HepG2 (cell line): Measurements from ENCODE around the gene TNFAIP1. TPM values are rescaled to one million over a fixed set of nuclear protein-coding genes. Genes with fewer than 3 reads are reported as not detected.

Source experiments
- EHMT2 ChIP-seq: fragments of 200-600 bp; sonication (generic); IDR thresholded peaks from 2 replicates; pipeline ENCODE4 v1.7.0; 2017; ENCODE audit warnings: antibody characterized with exemption, low read depth, low read length, borderline replicate concordance
- HNRNPK ChIP-seq: fragments of 200-400 bp; formaldehyde crosslinking; IDR thresholded peaks from 2 replicates; pipeline ENCODE4 v1.6.1; 2018; ENCODE audit warnings: low read length, low read depth, moderate library complexity, mild to moderate bottlenecking; ENCODE audit not compliant: poor library complexity, severe bottlenecking
- MAFF ChIP-seq: IDR thresholded peaks from 2 replicates; pipeline ENCODE4 v1.6.1; 2011; ENCODE audit warnings: low read depth, low read length, improper control_type of control experiment
- NCOA1 ChIP-seq: sonication (generic); formaldehyde crosslinking; IDR thresholded peaks from 2 replicates; pipeline ENCODE4 v1.9.0; 2021; ENCODE audit warnings: missing genetic modification reagents
- PRPF4 ChIP-seq: fragments of 200-400 bp; formaldehyde crosslinking; IDR thresholded peaks from 2 replicates; pipeline ENCODE4 v1.6.1; 2016; ENCODE audit warnings: low read length, low read depth; ENCODE audit not compliant: poor library complexity, severe bottlenecking
- ZBTB3 ChIP-seq: sonication (generic); formaldehyde crosslinking; IDR thresholded peaks from 2 replicates; pipeline ENCODE4 v1.4.0; 2020; ENCODE audit warnings: low read depth, mild to moderate bottlenecking, moderate library complexity, missing genetic modification reagents, borderline replicate concordance
- ZNF10 ChIP-seq: sonication (generic); formaldehyde crosslinking; IDR thresholded peaks from 2 replicates; pipeline ENCODE4 v1.4.0; 2020; ENCODE audit warnings: mild to moderate bottlenecking, low read depth, missing genetic modification reagents, borderline replicate concordance
- ZNF607 ChIP-seq: sonication (generic); formaldehyde crosslinking; IDR thresholded peaks from 2 replicates; pipeline ENCODE4 v1.5.1; 2020; ENCODE audit warnings: missing genetic modification reagents, mild to moderate bottlenecking, borderline replicate concordance
- ZSCAN30 ChIP-seq: sonication (generic); formaldehyde crosslinking; IDR thresholded peaks from 2 replicates; pipeline ENCODE4 v1.5.0; 2020; ENCODE audit warnings: mild to moderate bottlenecking, missing genetic modification reagents
- ZZZ3 ChIP-seq: sonication (generic); formaldehyde crosslinking; IDR thresholded peaks from 2 replicates; pipeline ENCODE4 v1.4.0; 2020; ENCODE audit warnings: missing genetic modification reagents, mild to moderate bottlenecking, borderline replicate concordance
- polyA plus RNA-seq, 8 experiments: library from polyadenylated mRNA; depleted of rRNA in 3 of 8; stranded (reverse) in 7 of 8; unstranded in 1 of 8; fragments of >200 nt; fragmentation: Illumina TruSeq in 4 of 8; extraction: Trizol in 4 of 8; gene quantifications; 2 replicates each; pipeline versions ENCODE4 v1.2.1 to v1.2.3, GENCODE V29; 2011 to 2016; ENCODE audit warnings: low read depth in 4 of 8, missing spikeins in 1 of 8, mixed read lengths in 1 of 8; ENCODE audit not compliant: insufficient read depth in 1 of 8
- total RNA-seq, 5 experiments: library from RNA; depleted of rRNA; stranded (reverse); fragments of >200 nt; fragmentation: Illumina TruSeq; extraction: Trizol; gene quantifications; 2 replicates each; pipeline ENCODE4 v1.2.3, GENCODE V29; 2016; ENCODE audit warnings: low read depth in 1 of 5
- TF ChIP-seq, protein P1 (sequence below): sonication (generic); formaldehyde crosslinking; IDR thresholded peaks from 2 replicates; pipeline ENCODE4 v1.5.0; 2020; ENCODE audit warnings: mild to moderate bottlenecking, missing genetic modification reagents, borderline replicate concordance
- TF ChIP-seq, protein P2 (sequence below): sonication (generic); formaldehyde crosslinking; IDR thresholded peaks from 2 replicates; pipeline ENCODE4 v1.5.0; 2020; ENCODE audit warnings: missing genetic modification reagents, mild to moderate bottlenecking, borderline replicate concordance
- TF ChIP-seq, protein P3 (sequence below): sonication (generic); formaldehyde crosslinking; IDR thresholded peaks from 2 replicates; pipeline ENCODE4 v1.8.1; 2023; ENCODE audit warnings: mild to moderate bottlenecking, inconsistent platforms, moderate library complexity, missing genetic modification reagents, borderline replicate concordance
- TF ChIP-seq, protein P4 (sequence below): IDR thresholded peaks from 2 replicates; pipeline ENCODE4 v1.6.1; 2016
- TF ChIP-seq, protein P5 (sequence below): sonication (generic); formaldehyde crosslinking; IDR thresholded peaks from 2 replicates; pipeline ENCODE4 v1.5.1; 2020; ENCODE audit warnings: missing genetic modification reagents, mild to moderate bottlenecking, borderline replicate concordance
- TF ChIP-seq, protein P6 (sequence below): sonication (generic); formaldehyde crosslinking; IDR thresholded peaks from 2 replicates; pipeline ENCODE4 v1.4.0; 2020; ENCODE audit warnings: mild to moderate bottlenecking, low read depth, missing genetic modification reagents

The TNFAIP1 gene
- total and polyA plus RNA-seq, 2 of the 13 experiments (the other 11 are each of a cell fraction or from before 2014, with no cell fraction given) = 17.5 to 40.6 TPM

DNA sequence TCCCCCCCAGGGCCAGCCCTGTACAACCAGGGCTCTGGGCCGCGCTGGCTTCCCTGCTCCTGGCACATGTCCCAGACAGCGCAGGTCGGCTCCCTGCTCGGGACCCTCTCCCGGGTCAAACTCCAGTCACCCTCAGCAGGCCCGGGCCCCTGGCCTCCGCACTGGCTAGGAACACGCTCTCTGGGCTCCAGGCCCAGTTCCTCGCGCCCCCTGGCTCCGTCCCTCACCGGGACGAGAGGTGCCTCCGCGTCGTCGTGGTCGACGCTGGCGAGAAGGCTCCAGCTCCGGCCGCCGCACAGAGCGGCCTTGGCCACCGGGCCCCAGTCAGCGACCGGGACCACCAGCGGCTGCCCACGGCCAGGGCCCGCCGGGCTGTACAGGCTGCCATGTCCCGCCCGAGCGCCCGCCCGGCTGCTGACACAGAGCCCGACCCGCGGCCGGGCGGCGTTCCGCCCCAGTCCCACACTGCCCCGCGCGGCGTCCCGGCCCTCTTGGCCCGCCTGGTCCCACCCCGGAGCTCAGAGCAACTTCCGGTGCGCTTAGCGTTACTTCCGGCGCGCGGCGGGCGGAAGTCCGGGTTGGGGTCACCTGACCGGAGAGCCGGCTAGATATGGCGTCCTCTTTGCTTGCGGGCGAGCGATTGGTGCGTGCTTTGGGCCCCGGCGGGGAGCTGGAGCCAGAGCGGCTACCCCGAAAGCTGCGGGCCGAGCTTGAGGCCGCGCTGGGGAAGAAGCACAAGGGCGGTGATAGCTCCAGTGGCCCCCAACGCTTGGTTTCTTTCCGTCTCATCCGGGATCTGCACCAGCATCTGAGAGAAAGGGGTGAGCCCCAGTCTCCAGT is 21.7 kb downstream of the TNFAIP1 start, which contains the start of gene POLDIP2 (continued):
- TF ChIP-seq, protein P1, sequence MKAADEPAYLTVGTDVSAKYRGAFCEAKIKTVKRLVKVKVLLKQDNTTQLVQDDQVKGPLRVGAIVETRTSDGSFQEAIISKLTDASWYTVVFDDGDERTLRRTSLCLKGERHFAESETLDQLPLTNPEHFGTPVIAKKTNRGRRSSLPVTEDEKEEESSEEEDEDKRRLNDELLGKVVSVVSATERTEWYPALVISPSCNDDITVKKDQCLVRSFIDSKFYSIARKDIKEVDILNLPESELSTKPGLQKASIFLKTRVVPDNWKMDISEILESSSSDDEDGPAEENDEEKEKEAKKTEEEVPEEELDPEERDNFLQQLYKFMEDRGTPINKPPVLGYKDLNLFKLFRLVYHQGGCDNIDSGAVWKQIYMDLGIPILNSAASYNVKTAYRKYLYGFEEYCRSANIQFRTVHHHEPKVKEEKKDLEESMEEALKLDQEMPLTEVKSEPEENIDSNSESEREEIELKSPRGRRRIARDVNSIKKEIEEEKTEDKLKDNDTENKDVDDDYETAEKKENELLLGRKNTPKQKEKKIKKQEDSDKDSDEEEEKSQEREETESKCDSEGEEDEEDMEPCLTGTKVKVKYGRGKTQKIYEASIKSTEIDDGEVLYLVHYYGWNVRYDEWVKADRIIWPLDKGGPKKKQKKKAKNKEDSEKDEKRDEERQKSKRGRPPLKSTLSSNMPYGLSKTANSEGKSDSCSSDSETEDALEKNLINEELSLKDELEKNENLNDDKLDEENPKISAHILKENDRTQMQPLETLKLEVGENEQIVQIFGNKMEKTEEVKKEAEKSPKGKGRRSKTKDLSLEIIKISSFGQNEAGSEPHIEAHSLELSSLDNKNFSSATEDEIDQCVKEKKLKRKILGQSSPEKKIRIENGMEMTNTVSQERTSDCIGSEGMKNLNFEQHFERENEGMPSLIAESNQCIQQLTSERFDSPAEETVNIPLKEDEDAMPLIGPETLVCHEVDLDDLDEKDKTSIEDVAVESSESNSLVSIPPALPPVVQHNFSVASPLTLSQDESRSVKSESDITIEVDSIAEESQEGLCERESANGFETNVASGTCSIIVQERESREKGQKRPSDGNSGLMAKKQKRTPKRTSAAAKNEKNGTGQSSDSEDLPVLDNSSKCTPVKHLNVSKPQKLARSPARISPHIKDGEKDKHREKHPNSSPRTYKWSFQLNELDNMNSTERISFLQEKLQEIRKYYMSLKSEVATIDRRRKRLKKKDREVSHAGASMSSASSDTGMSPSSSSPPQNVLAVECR (CRISPR knock-in tag) = peak; percentile 97
- TF ChIP-seq, protein P2, sequence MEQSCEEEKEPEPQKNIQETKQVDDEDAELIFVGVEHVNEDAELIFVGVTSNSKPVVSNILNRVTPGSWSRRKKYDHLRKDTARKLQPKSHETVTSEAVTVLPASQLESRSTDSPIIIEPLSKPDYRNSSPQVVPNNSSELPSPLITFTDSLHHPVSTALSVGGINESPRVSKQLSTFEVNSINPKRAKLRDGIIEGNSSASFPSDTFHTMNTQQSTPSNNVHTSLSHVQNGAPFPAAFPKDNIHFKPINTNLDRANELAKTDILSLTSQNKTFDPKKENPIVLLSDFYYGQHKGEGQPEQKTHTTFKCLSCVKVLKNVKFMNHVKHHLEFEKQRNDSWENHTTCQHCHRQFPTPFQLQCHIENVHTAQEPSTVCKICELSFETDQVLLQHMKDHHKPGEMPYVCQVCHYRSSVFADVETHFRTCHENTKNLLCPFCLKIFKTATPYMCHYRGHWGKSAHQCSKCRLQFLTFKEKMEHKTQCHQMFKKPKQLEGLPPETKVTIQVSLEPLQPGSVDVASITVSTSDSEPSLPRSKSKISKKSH (CRISPR knock-in tag) = no peak
- TF ChIP-seq, protein P3, sequence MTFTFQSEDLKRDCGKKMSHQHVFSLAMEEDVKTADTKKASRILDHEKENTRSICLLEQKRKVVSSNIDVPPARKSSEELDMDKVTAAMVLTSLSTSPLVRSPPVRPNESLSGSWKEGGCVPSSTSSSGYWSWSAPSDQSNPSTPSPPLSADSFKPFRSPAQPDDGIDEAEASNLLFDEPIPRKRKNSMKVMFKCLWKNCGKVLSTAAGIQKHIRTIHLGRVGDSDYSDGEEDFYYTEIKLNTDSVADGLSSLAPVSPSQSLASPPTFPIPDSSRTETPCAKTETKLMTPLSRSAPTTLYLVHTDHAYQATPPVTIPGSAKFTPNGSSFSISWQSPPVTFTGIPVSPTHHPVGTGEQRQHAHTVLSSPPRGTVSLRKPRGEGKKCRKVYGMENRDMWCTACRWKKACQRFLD (CRISPR knock-in tag) = peak; percentile 70; the same call in 1 of the 2 replicates
- peak; percentile 83; the same call in 1 of the 2 replicates for TF ChIP-seq ZZZ3 (CRISPR knock-in tag)
- peak; percentile 58 for TF ChIP-seq HNRNPK
- no peak for TF ChIP-seq EHMT2
- no peak for TF ChIP-seq ZSCAN30
- TF ChIP-seq, protein P4, sequence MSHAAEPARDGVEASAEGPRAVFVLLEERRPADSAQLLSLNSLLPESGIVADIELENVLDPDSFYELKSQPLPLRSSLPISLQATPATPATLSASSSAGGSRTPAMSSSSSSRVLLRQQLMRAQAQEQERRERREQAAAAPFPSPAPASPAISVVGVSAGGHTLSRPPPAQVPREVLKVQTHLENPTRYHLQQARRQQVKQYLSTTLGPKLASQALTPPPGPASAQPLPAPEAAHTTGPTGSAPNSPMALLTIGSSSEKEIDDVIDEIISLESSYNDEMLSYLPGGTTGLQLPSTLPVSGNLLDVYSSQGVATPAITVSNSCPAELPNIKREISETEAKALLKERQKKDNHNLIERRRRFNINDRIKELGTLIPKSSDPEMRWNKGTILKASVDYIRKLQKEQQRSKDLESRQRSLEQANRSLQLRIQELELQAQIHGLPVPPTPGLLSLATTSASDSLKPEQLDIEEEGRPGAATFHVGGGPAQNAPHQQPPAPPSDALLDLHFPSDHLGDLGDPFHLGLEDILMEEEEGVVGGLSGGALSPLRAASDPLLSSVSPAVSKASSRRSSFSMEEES (CRISPR knock-in tag) = peak; percentile 81; the same call in 1 of the 2 replicates
- TF ChIP-seq, protein P5, sequence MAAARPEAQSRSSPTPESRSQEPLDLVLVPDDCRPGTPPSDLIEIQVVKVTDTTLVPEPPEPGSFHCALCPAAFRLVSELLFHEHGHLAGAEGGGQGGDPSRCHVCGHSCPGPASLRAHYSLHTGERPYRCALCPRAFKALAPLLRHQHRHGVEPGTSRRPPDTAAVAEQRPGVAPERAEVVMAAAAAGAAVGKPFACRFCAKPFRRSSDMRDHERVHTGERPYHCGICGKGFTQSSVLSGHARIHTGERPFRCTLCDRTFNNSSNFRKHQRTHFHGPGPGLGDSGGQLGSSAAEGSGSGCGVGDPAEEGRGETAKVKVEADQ (CRISPR knock-in tag) = no peak
- no peak; the same call in 1 of the 2 replicates for TF ChIP-seq ZBTB3 (CRISPR knock-in tag)
- TF ChIP-seq ZNF607 = peak; percentile 76
- peak; percentile 60; the same call in 1 of the 2 replicates for TF ChIP-seq NCOA1 (CRISPR knock-in tag)
- no peak for TF ChIP-seq PRPF4
- TF ChIP-seq MAFF = no peak
- TF ChIP-seq, protein P6, sequence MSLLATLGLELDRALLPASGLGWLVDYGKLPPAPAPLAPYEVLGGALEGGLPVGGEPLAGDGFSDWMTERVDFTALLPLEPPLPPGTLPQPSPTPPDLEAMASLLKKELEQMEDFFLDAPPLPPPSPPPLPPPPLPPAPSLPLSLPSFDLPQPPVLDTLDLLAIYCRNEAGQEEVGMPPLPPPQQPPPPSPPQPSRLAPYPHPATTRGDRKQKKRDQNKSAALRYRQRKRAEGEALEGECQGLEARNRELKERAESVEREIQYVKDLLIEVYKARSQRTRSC (CRISPR knock-in tag) = no peak
- TF ChIP-seq ZNF10 (CRISPR knock-in tag) = no peak
